GM12892 (cell line): ENCODE data around the gene TMEM121.

ENCODE experiments used
- POLR2AphosphoS5 ChIP-seq: IDR thresholded peaks from 2 replicates; pipeline ENCODE4 v1.6.1; 2011; ENCODE audit warnings: low read depth, low read length, control low read depth
- TAF1 ChIP-seq: IDR thresholded peaks from 2 replicates; pipeline ENCODE4 v1.6.1; 2011; ENCODE audit warnings: low read depth, mild to moderate bottlenecking, control low read depth, low read length, borderline replicate concordance

GRCh38 chr14:105527826-105528585 lies 1.6 kb downstream of the TMEM121 start:
- TF ChIP-seq TAF1 (no peak), POLR2AphosphoS5 (no peak)
